Liver (tissue), 9 donors: ENCODE results near the gene SLC8A1. TPM values are rescaled to one million over a fixed set of nuclear protein-coding genes. Genes with fewer than 3 reads are reported as not detected.

Experiments
- DNase-seq: peaks from one replicate; pipeline ENCODE4 v3.0.0-alpha.2; 2017; ENCODE audit warnings: low spot score
- H3K27ac ChIP-seq, 2 donors: one replicate each; pipeline ENCODE4 v1.7.0; 2013; ENCODE audit warnings: inconsistent platforms in 2 of 2, low read length in 2 of 2, control low read depth in 1 of 2, low read depth in 1 of 2, mild to moderate bottlenecking in 1 of 2
- H3K27me3 ChIP-seq, 4 donors: one replicate each; pipeline versions ENCODE4 v1.6.1 to v1.7.0; 2013; ENCODE audit warnings: low read length in 3 of 4, inconsistent platforms in 1 of 4, mild to moderate bottlenecking in 1 of 4, moderate library complexity in 1 of 4; ENCODE audit not compliant: control insufficient read depth in 4 of 4, insufficient read depth in 4 of 4
- H3K36me3 ChIP-seq, 4 donors: one replicate each; pipeline versions ENCODE4 v1.6.1 to v1.7.0; 2013; ENCODE audit warnings: low read length in 3 of 4, mild to moderate bottlenecking in 3 of 4, low read depth in 1 of 4, moderate library complexity in 1 of 4; ENCODE audit not compliant: control insufficient read depth in 4 of 4, insufficient read depth in 3 of 4
- H3K4me1 ChIP-seq, 4 donors: one replicate each; pipeline versions ENCODE4 v1.6.1 to v1.7.0; 2013; ENCODE audit warnings: low read length in 3 of 4, mild to moderate bottlenecking in 3 of 4, moderate library complexity in 1 of 4; ENCODE audit not compliant: control insufficient read depth in 4 of 4, insufficient read depth in 4 of 4
- H3K4me3 ChIP-seq, 3 donors: one replicate each; pipeline versions ENCODE4 v1.6.1 to v1.7.0; 2013; ENCODE audit warnings: low read length in 3 of 3, control low read depth in 1 of 3, low read depth in 1 of 3, mild to moderate bottlenecking in 1 of 3
- H3K9ac ChIP-seq, 2 donors: one replicate each; pipeline ENCODE4 v1.7.0; 2013; ENCODE audit warnings: low read length in 2 of 2, mild to moderate bottlenecking in 2 of 2, moderate library complexity in 2 of 2, control low read depth in 1 of 2, low read depth in 1 of 2
- H3K9me3 ChIP-seq, 4 donors: one replicate each; pipeline versions ENCODE4 v1.6.1 to v1.7.0; 2013; ENCODE audit warnings: low read length in 3 of 4; ENCODE audit not compliant: control insufficient read depth in 4 of 4
- ATF3 ChIP-seq: IDR thresholded peaks from 2 replicates; pipeline ENCODE4 v1.6.1; 2016; ENCODE audit warnings: antibody characterized with exemption
- CTCF ChIP-seq: fragments of 150-350 bp; IDR thresholded peaks from 2 replicates; pipeline ENCODE4 v1.5.1; 2017; ENCODE audit warnings: improper control_type of control experiment, low read depth, low read length; ENCODE audit not compliant: missing input control
- EGR1 ChIP-seq, 2 donors: IDR thresholded peaks; 2 replicates each; pipeline ENCODE4 v1.6.1; 2016 to 2018; ENCODE audit warnings: antibody characterized with exemption in 2 of 2, low read depth in 2 of 2
- FOXA1 ChIP-seq: IDR thresholded peaks from 2 replicates; pipeline ENCODE4 v1.6.1; 2016; ENCODE audit warnings: antibody characterized with exemption
- GABPA ChIP-seq, 2 donors: IDR thresholded peaks in 1 of 2; conservative IDR thresholded peaks in 1 of 2; 2 replicates each; pipeline ENCODE4 v1.6.1; 2016; ENCODE audit warnings: antibody characterized with exemption in 2 of 2, mild to moderate bottlenecking in 1 of 2, moderate library complexity in 1 of 2
- HNF4A ChIP-seq, 2 donors: conservative IDR thresholded peaks; 2 replicates each; pipeline ENCODE4 v1.6.1; 2016; ENCODE audit warnings: antibody characterized with exemption in 2 of 2, mild to moderate bottlenecking in 2 of 2
- HNF4G ChIP-seq: IDR thresholded peaks from 2 replicates; pipeline ENCODE4 v1.6.1; 2016; ENCODE audit warnings: antibody characterized with exemption
- JUND ChIP-seq, 2 donors: IDR thresholded peaks; 2 replicates each; pipeline ENCODE4 v1.6.1; 2016; ENCODE audit warnings: antibody characterized with exemption in 2 of 2
- MAX ChIP-seq: IDR thresholded peaks from 2 replicates; pipeline ENCODE4 v1.6.1; 2016; ENCODE audit warnings: antibody characterized with exemption
- REST ChIP-seq: IDR thresholded peaks from 2 replicates; pipeline ENCODE4 v1.6.1; 2016; ENCODE audit warnings: antibody characterized with exemption, mild to moderate bottlenecking
- RXRA ChIP-seq, 2 donors: IDR thresholded peaks; 2 replicates each; pipeline ENCODE4 v1.6.1; 2017 to 2018; ENCODE audit warnings: antibody characterized with exemption in 2 of 2, mild to moderate bottlenecking in 1 of 2
- SP1 ChIP-seq: IDR thresholded peaks from 2 replicates; pipeline ENCODE4 v1.6.1; 2018; ENCODE audit warnings: antibody characterized with exemption, mild to moderate bottlenecking
- YY1 ChIP-seq: IDR thresholded peaks from 2 replicates; pipeline ENCODE4 v1.6.1; 2016; ENCODE audit warnings: antibody characterized with exemption, mild to moderate bottlenecking
- ZBTB33 ChIP-seq: IDR thresholded peaks from 2 replicates; pipeline ENCODE4 v1.6.1; 2016; ENCODE audit warnings: antibody characterized with exemption
- WGBS: extraction: QIAGEN DNeasy Blood & Tissue Kit; methylation state at CpG from one replicate; pipeline ENCODE4 v1.1.7; 2013; 5-methylcytosine and 5-hydroxymethylcytosine counted together
- polyA plus RNA-seq, 2 donors: library from polyadenylated mRNA; stranded (reverse) in 1 of 2; unstranded in 1 of 2; fragments of 200-250 nt in 1 of 2; fragments of >200 nt in 1 of 2; fragmentation: Nextera tagmentation in 1 of 2; extraction: Ambion mirVana in 1 of 2; gene quantifications; one replicate each; pipeline versions ENCODE4 v1.2.1 to v1.2.3, GENCODE V29; 2013 to 2015
- total RNA-seq, 2 donors: library from RNA; depleted of rRNA; stranded (reverse); fragments of >200 nt; gene quantifications; one replicate each; pipeline ENCODE4 v1.2.3, GENCODE V29; 2014
- donor health status: healthy.
- donor health status: healthy.
- donor health status: healthy.
- donor health status: healthy.
- donor health status: healthy.

The SLC8A1 gene
- total and polyA plus RNA-seq, 4 donors = 1.2 to 18.5 (median 8.2) TPM

GRCh38 chr2:40373111-40373510 is 78.8 kb downstream of the SLC8A1 start:
- H3K4me3 ChIP-seq = no peak overlapping the region
- H3K36me3 ChIP-seq = no peaks in the 10 kb centered on the region
- no peaks in the 10 kb centered on the region for H3K27me3 ChIP-seq
- no peak for DNase-seq
- no peaks in the 10 kb centered on the region for H3K4me1 ChIP-seq
- 85% methylated on average over 1 of the region's 1 CpG for WGBS
- H3K9ac ChIP-seq = no peak overlapping the region
- H3K9me3 ChIP-seq = no peaks in the 10 kb centered on the region
- TF ChIP-seq ATF3 (no peak), REST (no peak), RXRA (IDR thresholded peaks at IDR 0.05) (no peak), EGR1 (IDR thresholded peaks at IDR 0.05; ENCODE audit: low read depth in 2 of 2) (no peak), CTCF (no peak), SP1 (no peak), FOXA1 (no peak)
- H3K27ac ChIP-seq = no peak overlapping the region

- no peaks in the 10 kb centered on the region for H3K9me3 ChIP-seq
- DNase-seq = no peak
- H3K4me1 ChIP-seq = no peaks in the 10 kb centered on the region
- H3K27ac ChIP-seq = no peak overlapping the region
- no peak overlapping the region for H3K4me3 ChIP-seq
- no peaks in the 10 kb centered on the region for H3K27me3 ChIP-seq
- WGBS = 56% methylated on average over 5 of the region's 5 CpGs
- H3K36me3 ChIP-seq = no peaks in the 10 kb centered on the region
- TF ChIP-seq JUND (IDR thresholded peaks at IDR 0.05) (no peak), HNF4A (conservative IDR thresholded peaks at IDR 0.05) (no peak)
- no peak overlapping the region for H3K9ac ChIP-seq
Observed at GRCh38 chr2:40372283-40372985, 79.5 kb downstream of the SLC8A1 start.

GRCh38 chr2:40371525-40372282 is 80.2 kb downstream of the SLC8A1 start:
- Histone ChIP-seq H3K4me1 (no peaks in the 10 kb centered on the region), H3K4me3 (no peak overlapping the region), H3K9me3 (no peaks in the 10 kb centered on the region), H3K36me3 (no peaks in the 10 kb centered on the region), H3K27ac (no peak overlapping the region), H3K9ac (no peak overlapping the region), H3K27me3 (no peaks in the 10 kb centered on the region)
- WGBS = 41% methylated on average over 4 of the region's 4 CpGs
- no peak for DNase-seq
- TF ChIP-seq EGR1 (IDR thresholded peaks at IDR 0.05; ENCODE audit: low read depth in 2 of 2) (no peak), GABPA (IDR thresholded peaks at IDR 0.05 in 1 of 2, conservative IDR thresholded peaks at IDR 0.05 in 1 of 2) (no peak), HNF4G (no peak), MAX (no peak), RXRA (IDR thresholded peaks at IDR 0.05) (no peak), REST (no peak), FOXA1 (no peak), ZBTB33 (no peak), YY1 (no peak), SP1 (no peak)
